ENCODE results near the gene PLEKHA5. TPM values are rescaled to one million over a fixed set of nuclear protein-coding genes. Genes with fewer than 3 reads are reported as not detected.
"Not testable (repeated sequence)": the region's sequence is repeated elsewhere in the genome, so short reads cannot be mapped to it uniquely, and the experiment has no call there.

PLEKHA5 gene
- total and polyA plus RNA-seq, 3 experiments from 2014 or later = 5.5 to 8.6 (median 5.7) TPM

GRCh38 chr12:19302100-19302640 is 172.6 kb downstream of the PLEKHA5 start:
- Mint-ChIP-seq H3K36me3 (peaks cover 0 to 4% (median 3%) of the 10 kb centered on the region in 3 donors), H3K27ac (no peak overlapping the region), H3K9me3 (peaks cover 0 to 2% (median 0%) of the 10 kb centered on the region in 5 donors), H3K4me3 (no peak overlapping the region), H3K4me1 (no peaks in the 10 kb centered on the region), H3K27me3 (no peaks in the 10 kb centered on the region)
- H3K27ac ChIP-seq (ENCODE audit: low read depth, low read length) = no peak overlapping the region
- no peaks in the 10 kb centered on the region for H3K9me3 ChIP-seq (ENCODE audit: low read length)
- no peaks in the 10 kb centered on the region for H3K36me3 ChIP-seq (ENCODE audit: insufficient read depth, low read length)
- H3K27me3 ChIP-seq (ENCODE audit: insufficient read depth, low read length, poor library complexity, severe bottlenecking) = no peaks in the 10 kb centered on the region
- no peaks in the 10 kb centered on the region for H3K4me1 ChIP-seq (ENCODE audit: insufficient read depth, low read length)
- ChIA-PET POLR2A (no interaction called here), CTCF (no interaction called here)
- DNase-seq = no peak
- H3K4me3 ChIP-seq (ENCODE audit: low read length) = no peak overlapping the region

DNA sequence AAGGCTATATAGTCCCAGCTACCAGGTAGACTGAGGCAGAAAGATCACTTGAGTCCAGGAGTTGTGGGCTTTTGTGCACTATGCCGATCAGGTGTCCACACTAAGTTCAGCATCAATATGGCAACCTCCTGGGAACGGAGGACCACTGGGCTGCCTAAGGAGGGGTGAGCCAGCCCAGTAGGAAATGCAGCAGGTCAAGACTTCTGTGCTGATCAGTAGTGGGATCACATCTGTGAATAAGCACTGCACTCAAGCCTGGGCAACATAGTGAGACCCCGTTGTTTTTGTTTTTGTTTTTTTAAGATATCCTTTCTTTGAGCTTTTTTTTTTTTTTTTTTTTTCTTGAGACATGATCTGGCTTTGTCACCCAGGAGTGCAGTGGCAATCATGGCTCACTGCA is 174.0 kb downstream of the PLEKHA5 start:
- Histone ChIP-seq H3K9me3 (ENCODE audit: low read length) (no peaks in the 10 kb centered on the region), H3K4me1 (ENCODE audit: insufficient read depth, low read length) (no peaks in the 10 kb centered on the region), H3K27ac (ENCODE audit: low read depth, low read length) (no peak overlapping the region), H3K36me3 (ENCODE audit: insufficient read depth, low read length) (no peaks in the 10 kb centered on the region), H3K27me3 (ENCODE audit: insufficient read depth, low read length, poor library complexity, severe bottlenecking) (no peaks in the 10 kb centered on the region), H3K4me3 (ENCODE audit: low read length) (no peak overlapping the region)
- DNase-seq = no peak
- Mint-ChIP-seq H3K9me3 (peaks cover 0 to 2% (median 0%) of the 10 kb centered on the region in 5 donors), H3K4me1 (no peaks in the 10 kb centered on the region), H3K27ac (no peak overlapping the region), H3K4me3 (no peak overlapping the region), H3K36me3 (peaks cover 0 to 4% (median 3%) of the 10 kb centered on the region in 3 donors), H3K27me3 (no peaks in the 10 kb centered on the region)
- CTCF ChIA-PET = no interaction called here
- POLR2A ChIA-PET = interaction anchor here (0.6 kb wide), 1 partner anchor 9 kb away, joined by 3 read pairs; no protein-coding TSS in a partner anchor

- peak overlapping the region in 1 of 8 donors; percentile 83 for H3K27ac Mint-ChIP-seq
- Histone ChIP-seq H3K27me3 (ENCODE audit: insufficient read depth, low read length, poor library complexity, severe bottlenecking) (no peaks in the 10 kb centered on the region), H3K4me3 (ENCODE audit: low read length) (no peak overlapping the region), H3K4me1 (ENCODE audit: insufficient read depth, low read length) (no peaks in the 10 kb centered on the region), H3K27ac (ENCODE audit: low read depth, low read length) (no peak overlapping the region), H3K9me3 (ENCODE audit: low read length) (no peaks in the 10 kb centered on the region), H3K36me3 (ENCODE audit: insufficient read depth, low read length) (no peaks in the 10 kb centered on the region)
- POLR2A ChIA-PET = no interaction called here
- no peaks in the 10 kb centered on the region for H3K4me1 Mint-ChIP-seq
- DNase-seq = no peak
- no peak overlapping the region for H3K4me3 Mint-ChIP-seq
- CTCF ChIA-PET = no interaction called here
- no peaks in the 10 kb centered on the region for H3K27me3 Mint-ChIP-seq
- H3K9me3 Mint-ChIP-seq = peaks cover 0 to 2% (median 0%) of the 10 kb centered on the region in 5 donors
- H3K36me3 Mint-ChIP-seq = peaks cover 0 to 4% (median 3%) of the 10 kb centered on the region in 3 donors
Measured at GRCh38 chr12:19304149-19304750, 174.7 kb downstream of the PLEKHA5 start.

GRCh38 chr12:19305621-19306020 is 176.1 kb downstream of the PLEKHA5 start:
- H3K4me1 Mint-ChIP-seq; H3K9me3 ChIP-seq (ENCODE audit: low read length); POLR2A ChIA-PET; H3K27me3 ChIP-seq (ENCODE audit: insufficient read depth, low read length, poor library complexity, severe bottlenecking); H3K27ac ChIP-seq (ENCODE audit: low read depth, low read length); H3K27me3 Mint-ChIP-seq; H3K36me3 ChIP-seq (ENCODE audit: insufficient read depth, low read length); H3K9me3 Mint-ChIP-seq; H3K36me3 Mint-ChIP-seq; H3K27ac Mint-ChIP-seq; DNase-seq; CTCF ChIA-PET; H3K4me3 ChIP-seq (ENCODE audit: low read length); H3K4me1 ChIP-seq (ENCODE audit: insufficient read depth, low read length): not testable (repeated sequence)
- peak overlapping the region in 1 of 7 donors; percentile 48 for H3K4me3 Mint-ChIP-seq

DNA sequence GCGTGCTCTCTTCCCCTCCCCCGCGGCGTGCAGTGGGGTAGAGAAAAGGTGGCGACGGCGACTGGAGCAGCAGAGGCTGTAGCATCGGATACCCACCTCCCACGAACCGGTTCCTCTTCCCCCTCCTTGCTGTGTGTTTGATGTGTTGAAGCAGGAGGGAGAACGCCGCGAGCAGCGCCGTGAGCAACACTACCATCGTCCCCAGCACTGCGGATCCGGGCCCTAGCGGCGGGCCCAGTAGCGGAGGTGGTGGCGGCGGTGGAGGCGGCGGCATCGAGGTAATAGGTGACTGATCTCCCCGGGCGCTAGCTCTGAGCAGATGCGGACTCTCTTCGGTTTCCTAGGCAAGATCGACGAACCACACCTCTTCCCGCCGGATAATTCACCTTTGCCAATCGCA is 176.8 kb downstream of the PLEKHA5 start:
- no peaks in the 10 kb centered on the region for H3K36me3 ChIP-seq (ENCODE audit: insufficient read depth, low read length)
- Mint-ChIP-seq H3K4me1 (no peaks in the 10 kb centered on the region), H3K9me3 (peaks cover 0 to 2% (median 0%) of the 10 kb centered on the region in 5 donors), H3K36me3 (peaks cover 0 to 4% (median 3%) of the 10 kb centered on the region in 3 donors), H3K27ac (no peak overlapping the region), H3K27me3 (no peaks in the 10 kb centered on the region), H3K4me3 (no peak overlapping the region)
- no peak for DNase-seq
- no peaks in the 10 kb centered on the region for H3K9me3 ChIP-seq (ENCODE audit: low read length)
- POLR2A ChIA-PET = no interaction called here
- H3K4me3 ChIP-seq (ENCODE audit: low read length) = no peak overlapping the region
- H3K27me3 ChIP-seq (ENCODE audit: insufficient read depth, low read length, poor library complexity, severe bottlenecking) = no peaks in the 10 kb centered on the region
- no peak overlapping the region for H3K27ac ChIP-seq (ENCODE audit: low read depth, low read length)
- no peaks in the 10 kb centered on the region for H3K4me1 ChIP-seq (ENCODE audit: insufficient read depth, low read length)
- CTCF ChIA-PET = no interaction called here

DNA sequence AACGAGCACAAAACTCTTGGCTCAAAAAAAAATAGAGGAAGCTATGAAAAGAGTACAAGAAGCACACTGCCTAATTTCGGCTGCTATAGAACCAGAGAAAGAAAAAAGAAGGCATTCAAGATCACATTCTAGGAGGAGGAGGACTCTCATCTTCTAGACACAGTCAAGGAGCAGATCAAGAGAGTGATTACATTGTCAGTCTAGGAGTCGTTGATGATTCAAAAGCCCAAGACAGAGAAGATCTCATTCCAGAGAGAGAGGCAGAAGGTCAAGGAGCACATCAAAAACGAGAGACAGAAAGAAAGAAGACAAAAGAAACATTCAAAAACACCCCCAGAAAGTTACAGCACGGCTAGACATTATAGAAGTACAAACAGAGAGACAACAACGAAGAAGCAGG is 177.9 kb downstream of the PLEKHA5 start:
- peaks cover 0 to under 1% (median 0%) of the 10 kb centered on the region in 3 donors for H3K4me1 Mint-ChIP-seq
- ChIA-PET CTCF (no interaction called here), POLR2A (no interaction called here)
- H3K9me3 Mint-ChIP-seq = peaks cover 0 to 2% (median 0%) of the 10 kb centered on the region in 5 donors
- no peak overlapping the region for H3K4me3 Mint-ChIP-seq
- H3K27me3 ChIP-seq (ENCODE audit: insufficient read depth, low read length, poor library complexity, severe bottlenecking) = no peaks in the 10 kb centered on the region
- no peak overlapping the region for H3K27ac ChIP-seq (ENCODE audit: low read depth, low read length)
- peaks cover 0 to 4% (median 3%) of the 10 kb centered on the region in 3 donors for H3K36me3 Mint-ChIP-seq
- H3K27me3 Mint-ChIP-seq = no peaks in the 10 kb centered on the region
- H3K9me3 ChIP-seq (ENCODE audit: low read length) = no peaks in the 10 kb centered on the region
- no peak for DNase-seq
- no peaks in the 10 kb centered on the region for H3K36me3 ChIP-seq (ENCODE audit: insufficient read depth, low read length)
- no peak overlapping the region for H3K4me3 ChIP-seq (ENCODE audit: low read length)
- no peaks in the 10 kb centered on the region for H3K4me1 ChIP-seq (ENCODE audit: insufficient read depth, low read length)
- H3K27ac Mint-ChIP-seq = peak overlapping the region in 1 of 8 donors; percentile 34

DNA sequence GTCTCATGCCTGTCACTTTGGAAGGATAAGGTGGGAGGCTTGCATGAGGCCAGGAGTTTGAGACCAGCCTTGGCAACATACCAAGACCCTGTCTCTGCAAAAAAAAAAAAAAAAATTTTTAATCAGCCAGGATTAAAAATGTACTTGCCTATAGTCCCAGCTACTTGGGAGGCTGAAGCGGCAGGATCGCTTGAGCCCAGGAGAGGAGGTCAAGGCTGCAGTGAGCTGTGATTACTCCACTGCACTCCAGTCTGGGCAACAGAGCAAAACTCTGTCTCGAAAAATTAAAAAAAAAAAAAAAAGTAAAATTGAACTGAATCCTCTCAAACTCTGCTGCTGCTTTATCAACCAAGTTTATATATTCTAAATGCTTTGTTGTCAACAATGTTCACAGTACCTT is 181.6 kb downstream of the PLEKHA5 start:
- Histone ChIP-seq H3K27me3 (ENCODE audit: insufficient read depth, low read length, poor library complexity, severe bottlenecking) (no peaks in the 10 kb centered on the region), H3K9me3 (ENCODE audit: low read length) (no peaks in the 10 kb centered on the region), H3K4me1 (ENCODE audit: insufficient read depth, low read length) (no peaks in the 10 kb centered on the region), H3K4me3 (ENCODE audit: low read length) (no peak overlapping the region), H3K27ac (ENCODE audit: low read depth, low read length) (no peak overlapping the region), H3K36me3 (ENCODE audit: insufficient read depth, low read length) (no peaks in the 10 kb centered on the region)
- peaks cover 0 to 2% (median 0%) of the 10 kb centered on the region in 5 donors for H3K9me3 Mint-ChIP-seq
- peaks cover 0 to 4% (median 3%) of the 10 kb centered on the region in 3 donors for H3K36me3 Mint-ChIP-seq
- H3K4me1 Mint-ChIP-seq = peaks cover 0 to 4% (median 0%) of the 10 kb centered on the region in 3 donors
- no peak overlapping the region for H3K27ac Mint-ChIP-seq
- no peak overlapping the region for H3K4me3 Mint-ChIP-seq
- POLR2A ChIA-PET = no interaction called here
- no peaks in the 10 kb centered on the region for H3K27me3 Mint-ChIP-seq
- no peak for DNase-seq
- CTCF ChIA-PET = no interaction called here

GRCh38 chr12:19312637-19313036 is 183.1 kb downstream of the PLEKHA5 start:
- no peaks in the 10 kb centered on the region for H3K4me1 ChIP-seq (ENCODE audit: insufficient read depth, low read length)
- Mint-ChIP-seq H3K9me3 (no peaks in the 10 kb centered on the region), H3K4me1 (peaks cover 0 to 4% (median 0%) of the 10 kb centered on the region in 3 donors), H3K27ac (no peak overlapping the region), H3K4me3 (no peak overlapping the region), H3K27me3 (no peaks in the 10 kb centered on the region), H3K36me3 (no peaks in the 10 kb centered on the region)
- H3K27me3 ChIP-seq (ENCODE audit: insufficient read depth, low read length, poor library complexity, severe bottlenecking) = no peaks in the 10 kb centered on the region
- H3K36me3 ChIP-seq (ENCODE audit: insufficient read depth, low read length) = no peaks in the 10 kb centered on the region
- ChIA-PET POLR2A (interaction anchor here (0.6 kb wide), 1 partner anchor 9 kb away, joined by 3 read pairs; no protein-coding TSS in a partner anchor), CTCF (no interaction called here)
- no peaks in the 10 kb centered on the region for H3K9me3 ChIP-seq (ENCODE audit: low read length)
- no peak overlapping the region for H3K4me3 ChIP-seq (ENCODE audit: low read length)
- no peak for DNase-seq
- H3K27ac ChIP-seq (ENCODE audit: low read depth, low read length) = no peak overlapping the region
